HFF-Myc (cell line): Measurements from ENCODE around the gene FCRL5.

Experiments used
- DNase-seq: peaks from one replicate; pipeline ENCODE4 v3.0.0-alpha.2; 2011; ENCODE audit warnings: low read depth; ENCODE audit errors: extremely low read depth
- H3K4me3 ChIP-seq: replicated peaks from 2 replicates; pipeline ENCODE4 v1.5.1; 2011; ENCODE audit warnings: low read depth, mild to moderate bottlenecking, control low read depth, low read length
- TF ChIP-seq, protein P1 (sequence below): IDR thresholded peaks from 2 replicates; pipeline ENCODE4 v1.5.1; 2012; ENCODE audit warnings: mild to moderate bottlenecking, low read depth, low read length, control low read depth; ENCODE audit errors: missing control alignments

FCRL5 gene

DNA sequence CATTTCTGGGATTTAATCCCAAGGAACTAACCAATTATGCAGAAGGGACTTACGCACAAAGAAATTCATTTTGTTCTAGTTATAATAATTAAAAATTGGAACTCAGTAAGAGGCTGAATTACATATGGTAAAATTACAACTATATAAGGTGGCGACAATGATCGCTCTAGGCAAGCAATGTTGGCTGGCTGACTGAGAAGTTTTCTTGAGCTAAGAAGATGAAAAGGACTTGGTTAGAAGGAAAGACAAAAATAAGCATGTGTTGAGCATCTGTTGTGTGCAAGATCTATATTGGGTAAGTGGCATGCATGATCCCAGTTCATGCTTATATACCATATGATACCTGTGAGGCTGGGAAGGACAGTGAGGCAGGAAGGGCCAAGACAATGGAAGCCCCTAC is 80.8 kb downstream of the FCRL5 start:
- DNase-seq: no peak
- H3K4me3 ChIP-seq: no peak overlapping the region
- TF ChIP-seq, protein P1, sequence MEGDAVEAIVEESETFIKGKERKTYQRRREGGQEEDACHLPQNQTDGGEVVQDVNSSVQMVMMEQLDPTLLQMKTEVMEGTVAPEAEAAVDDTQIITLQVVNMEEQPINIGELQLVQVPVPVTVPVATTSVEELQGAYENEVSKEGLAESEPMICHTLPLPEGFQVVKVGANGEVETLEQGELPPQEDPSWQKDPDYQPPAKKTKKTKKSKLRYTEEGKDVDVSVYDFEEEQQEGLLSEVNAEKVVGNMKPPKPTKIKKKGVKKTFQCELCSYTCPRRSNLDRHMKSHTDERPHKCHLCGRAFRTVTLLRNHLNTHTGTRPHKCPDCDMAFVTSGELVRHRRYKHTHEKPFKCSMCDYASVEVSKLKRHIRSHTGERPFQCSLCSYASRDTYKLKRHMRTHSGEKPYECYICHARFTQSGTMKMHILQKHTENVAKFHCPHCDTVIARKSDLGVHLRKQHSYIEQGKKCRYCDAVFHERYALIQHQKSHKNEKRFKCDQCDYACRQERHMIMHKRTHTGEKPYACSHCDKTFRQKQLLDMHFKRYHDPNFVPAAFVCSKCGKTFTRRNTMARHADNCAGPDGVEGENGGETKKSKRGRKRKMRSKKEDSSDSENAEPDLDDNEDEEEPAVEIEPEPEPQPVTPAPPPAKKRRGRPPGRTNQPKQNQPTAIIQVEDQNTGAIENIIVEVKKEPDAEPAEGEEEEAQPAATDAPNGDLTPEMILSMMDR: no peak

DNA sequence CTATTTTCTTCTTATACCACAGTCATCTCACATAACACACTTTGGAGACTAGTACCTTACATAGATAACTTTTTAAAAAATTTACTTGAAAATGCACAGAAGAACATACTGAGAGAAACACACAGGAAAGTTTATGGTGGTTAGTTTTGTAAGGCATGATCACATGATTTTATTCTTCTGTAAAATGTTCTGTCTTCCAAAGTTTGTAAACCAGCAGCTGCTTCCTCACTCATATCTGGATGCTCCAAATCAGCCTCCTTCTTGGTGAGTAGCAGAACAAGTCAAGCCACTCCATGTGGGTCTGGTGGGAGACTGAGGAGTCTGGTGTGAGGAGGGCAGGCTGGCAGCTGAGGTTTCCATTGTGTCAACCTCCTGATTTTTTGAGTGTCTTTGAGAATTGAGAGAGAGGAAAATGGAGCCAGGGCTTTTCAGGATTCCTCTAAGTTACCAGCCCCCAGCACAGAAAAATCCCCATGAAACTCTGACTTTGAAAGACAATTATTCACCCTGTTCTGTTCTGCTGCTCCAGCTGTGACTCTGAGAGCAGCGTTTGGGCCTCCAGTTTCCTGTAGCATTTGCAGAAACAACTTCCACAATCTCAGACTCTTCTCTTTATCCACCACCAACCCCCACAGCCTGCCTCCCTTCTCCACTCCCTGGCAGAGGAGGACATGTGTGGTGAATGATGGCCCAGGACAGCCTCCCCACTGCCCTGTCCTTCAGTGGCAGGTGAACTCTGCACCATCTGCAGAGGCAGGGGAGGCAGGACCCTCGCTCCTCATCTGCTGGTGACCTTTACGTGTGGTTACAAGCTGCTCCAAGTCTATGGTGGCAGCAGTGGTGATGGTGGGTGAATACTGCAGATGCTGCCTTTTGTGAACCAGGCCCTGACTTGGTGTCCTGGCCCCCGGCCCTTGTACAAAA is 82.3 kb downstream of the FCRL5 start:
- H3K4me3 ChIP-seq: no peak overlapping the region
- no peak for DNase-seq
- TF ChIP-seq, protein P1: no peak

DNA sequence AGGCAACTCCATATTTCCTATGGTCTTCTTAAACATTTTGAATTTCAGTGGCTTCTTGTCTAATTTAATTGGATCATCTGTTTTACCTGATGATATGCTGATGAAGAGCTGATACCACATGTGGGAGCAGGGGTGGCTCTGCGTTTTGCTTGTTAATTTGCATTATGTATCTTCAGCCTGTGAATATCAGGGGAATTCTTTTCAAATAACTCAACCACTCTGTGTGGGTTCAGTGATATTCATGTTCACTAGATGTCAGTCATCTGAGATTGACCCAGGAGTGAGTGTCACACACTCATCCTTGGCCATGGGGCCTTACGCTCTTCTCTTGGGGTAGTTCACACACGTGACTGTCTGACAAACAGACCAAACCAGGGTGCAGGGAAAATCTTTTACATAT is 83.0 kb downstream of the FCRL5 start:
- TF ChIP-seq, protein P1: no peak
- H3K4me3 ChIP-seq: no peak overlapping the region
- DNase-seq: no peak

DNA sequence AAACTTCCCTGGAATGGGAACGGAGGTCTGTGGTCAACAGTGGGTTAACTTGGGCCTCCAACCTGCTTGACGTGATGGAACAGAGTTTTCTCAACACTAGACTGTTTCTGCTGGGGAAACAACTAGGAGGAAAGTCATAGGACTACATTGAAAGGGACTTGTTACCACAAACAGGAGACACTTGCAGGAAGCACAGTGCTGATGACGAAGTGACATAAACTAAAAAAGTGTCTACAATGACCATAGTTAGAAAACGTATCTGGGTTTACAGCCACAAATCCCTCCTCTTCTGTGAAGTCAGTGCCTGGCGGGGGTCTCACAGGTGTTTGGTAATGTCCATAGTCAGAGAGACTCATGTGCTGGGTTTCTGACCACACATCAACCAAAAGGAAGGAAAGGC is 86.3 kb downstream of the FCRL5 start:
- no peak for DNase-seq
- H3K4me3 ChIP-seq: no peak overlapping the region
- TF ChIP-seq, protein P1: no peak
